Smooth muscle cell of bladder (primary cell): ENCODE measurements around the gene PLSCR5. TPM values are rescaled to one million over a fixed set of nuclear protein-coding genes. Genes with fewer than 3 reads are reported as not detected.

Experiments
- total RNA-seq: library from RNA; depleted of rRNA; stranded (reverse); fragments of >200 nt; gene quantifications from 2 replicates; pipeline ENCODE4 v1.2.3, GENCODE V29; 2014

Gene PLSCR5, protein sequence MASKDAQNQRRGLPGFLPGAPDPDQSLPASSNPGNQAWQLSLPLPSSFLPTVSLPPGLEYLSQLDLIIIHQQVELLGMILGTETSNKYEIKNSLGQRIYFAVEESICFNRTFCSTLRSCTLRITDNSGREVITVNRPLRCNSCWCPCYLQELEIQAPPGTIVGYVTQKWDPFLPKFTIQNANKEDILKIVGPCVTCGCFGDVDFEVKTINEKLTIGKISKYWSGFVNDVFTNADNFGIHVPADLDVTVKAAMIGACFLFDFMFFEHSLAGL
- not detected in 2 replicates for total RNA-seq

DNA sequence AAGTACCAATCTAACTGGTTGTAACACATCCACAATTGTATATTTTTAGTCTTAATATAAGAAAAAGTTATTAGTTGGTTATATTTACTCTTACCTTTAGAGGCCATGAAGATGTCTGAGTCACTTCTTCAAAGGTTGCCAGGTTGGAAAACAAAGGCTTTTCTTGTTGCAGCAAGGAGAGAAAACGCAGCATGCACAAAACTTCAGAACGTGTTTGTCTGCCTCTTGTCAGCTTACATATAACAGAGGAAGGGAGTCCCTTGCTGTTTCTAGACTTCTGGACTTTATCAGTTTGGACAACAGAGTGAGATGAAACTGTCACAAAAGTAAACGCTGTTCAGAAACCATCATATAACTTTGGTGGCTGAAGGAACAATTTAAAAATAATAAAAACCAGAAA, at the start of gene PLSCR5:
TSS of gene PLSCR5 (minus strand) at position 241 of the 400 bp plus-strand sequence. CDS start at position 107, 134 bp downstream.

DNA sequence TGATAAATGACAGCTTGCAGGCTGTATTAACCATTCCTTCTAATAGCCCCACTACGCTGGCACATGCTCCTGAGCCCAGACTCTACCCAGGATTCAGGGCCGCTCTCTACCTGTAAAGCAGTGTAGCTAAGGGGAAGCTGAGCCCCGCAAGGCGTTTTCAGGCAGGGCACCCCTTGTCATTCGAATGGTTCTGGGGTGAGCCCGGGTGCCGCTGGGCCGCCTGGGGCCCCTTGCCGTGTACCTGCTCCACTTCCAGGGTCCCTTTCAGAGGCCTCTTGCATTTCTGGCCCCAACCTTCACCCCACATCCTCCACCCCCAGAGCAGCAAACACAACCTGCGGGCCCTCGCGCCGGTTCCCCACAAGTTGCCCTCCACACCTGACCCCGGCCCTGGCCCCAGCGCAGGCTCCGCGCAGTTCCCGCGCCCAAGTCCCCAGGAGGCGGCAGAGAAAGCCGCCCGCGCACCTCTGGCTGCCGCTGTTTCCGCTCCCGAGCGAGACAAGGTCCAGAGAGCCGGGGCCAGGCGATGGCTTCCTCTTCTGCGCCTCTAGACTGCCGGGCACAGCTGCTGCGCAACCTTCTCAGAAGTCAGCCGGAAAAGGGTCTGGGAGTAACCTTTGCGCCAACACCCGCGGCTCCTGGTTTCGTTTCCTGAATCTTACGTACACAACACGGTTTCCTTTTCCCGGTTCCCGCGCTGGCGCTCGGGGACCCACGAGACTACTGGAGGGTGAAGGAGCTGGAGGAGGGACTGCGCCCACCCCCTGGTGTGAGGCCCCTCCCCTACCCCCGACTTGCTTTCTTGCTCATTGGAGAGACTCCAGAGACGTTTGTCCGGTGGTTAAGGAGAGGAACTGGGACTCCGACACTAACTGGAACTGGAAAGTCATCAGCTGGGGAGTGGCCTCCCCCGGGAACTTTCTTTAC, 60.9 kb downstream of the PLSCR5 start, which contains the start of gene PLSCR1:
TSS of gene PLSCR1 (minus strand) at position 606 of the 927 bp plus-strand sequence. CDS start 8,055 bp downstream, outside the sequence.

Other genes starting within 250 kb of the PLSCR5 start
- not detected in 2 replicates for gene PLSCR2, start 135.8 kb downstream of the PLSCR5 start, total RNA-seq
- 44.5 and 50.2 TPM in 2 replicates for gene PLSCR1, start 60.7 kb downstream of the PLSCR5 start, total RNA-seq